ENCODE data around the gene NKX6-2. TPM values are rescaled to one million over a fixed set of nuclear protein-coding genes. Genes with fewer than 3 reads are reported as not detected.

Gene NKX6-2
- total and polyA plus RNA-seq, 10 of the 15 experiments (the other 5 are each of a cell fraction or from before 2014, with no cell fraction given) = 0.45 to 1.8 TPM; not detected in 8

DNA sequence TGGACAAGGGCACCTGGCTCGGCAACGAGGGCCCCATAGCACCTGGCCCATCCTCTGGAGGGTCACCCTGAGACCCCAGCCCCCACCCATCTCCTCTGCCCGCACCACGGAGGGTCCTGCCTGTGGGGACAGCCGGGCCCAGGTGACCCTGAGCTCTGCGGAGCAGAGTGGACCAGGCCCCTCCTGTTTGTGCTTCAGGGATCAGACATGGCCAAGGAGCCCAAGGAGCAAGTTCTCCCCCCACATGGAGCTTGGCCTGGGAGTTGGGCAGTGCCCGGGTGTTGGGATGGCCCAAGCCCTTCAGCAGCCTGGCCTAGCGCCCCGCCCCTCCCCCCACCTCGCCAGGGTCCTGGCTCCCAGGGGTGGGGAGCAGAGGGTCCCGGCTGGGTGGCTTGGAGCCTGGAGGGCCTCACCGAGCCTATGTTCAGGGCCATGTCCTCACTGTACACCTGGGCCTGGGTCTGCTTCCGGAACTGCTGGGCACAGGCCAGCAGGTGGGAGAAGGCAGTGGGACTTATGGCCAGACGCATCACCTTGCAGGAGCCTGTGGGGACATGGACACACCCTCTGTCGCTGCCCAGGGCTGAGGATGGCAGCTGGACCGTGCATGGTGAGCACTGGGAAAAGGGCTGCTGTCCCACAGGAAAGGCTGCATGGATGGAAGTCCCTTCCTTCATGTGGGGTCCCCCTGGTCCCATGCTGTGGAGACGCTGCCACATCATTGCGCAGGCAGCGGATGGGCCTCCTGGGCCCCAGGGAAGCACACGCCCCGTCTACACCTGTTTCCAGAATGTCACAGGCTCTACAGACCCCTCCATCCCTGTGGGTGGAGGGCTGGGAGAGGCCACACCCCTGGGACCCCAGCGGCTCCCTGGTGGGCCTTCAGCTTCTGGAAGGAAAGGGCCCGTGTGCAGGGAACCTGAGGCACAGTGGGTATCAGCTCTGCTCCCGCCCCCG, 49.2 kb upstream of the NKX6-2 start:
- DNase-seq (ENCODE audit: low read depth, low spot score) = no peak
- no TSS peak for BruUV-seq (replicated peaks)
- Histone ChIP-seq H3K27me3 (replicated peaks in 1 of 2; ENCODE audit: control insufficient read depth in 2 of 2, insufficient read depth in 2 of 2, low read length in 1 of 2) (no peaks in the 10 kb centered on the region), H3K9ac (ENCODE audit: control insufficient read depth, insufficient read depth, low read length) (no peak overlapping the region), H3K4me3 (no peak overlapping the region), H3K4me2 (ENCODE audit: control insufficient read depth, insufficient read depth) (no peak overlapping the region), H3K9me3 (replicated peaks; ENCODE audit: control insufficient read depth, insufficient read depth, low read length) (no peaks in the 10 kb centered on the region), H3K36me3 (ENCODE audit: control insufficient read depth in 2 of 2, insufficient read depth in 2 of 2, low read length in 1 of 2) (no peaks in the 10 kb centered on the region), H2AFZ (ENCODE audit: control insufficient read depth, low read depth, low read length) (no peak overlapping the region), H4K20me1 (ENCODE audit: control insufficient read depth, insufficient read depth) (no peaks in the 10 kb centered on the region), H3K27ac (ENCODE audit: control insufficient read depth, insufficient read depth) (no peak overlapping the region), H3K79me2 (ENCODE audit: control insufficient read depth, insufficient read depth, low read length) (no peaks in the 10 kb centered on the region), H3K4me1 (ENCODE audit: control insufficient read depth, insufficient read depth, low read length) (no peaks in the 10 kb centered on the region)
- ChIA-PET SMC1A (ENCODE audit: uncharacterized antibody, unreplicated experiment) (no interaction called here), POLR2A (no interaction called here), RAD21 (ENCODE audit: unreplicated experiment) (no interaction called here), CTCF (interaction anchor here (0.6 kb wide), 1 partner anchor 128 kb away, joined by 3 read pairs; no protein-coding TSS in a partner anchor)
- FAIRE-seq = no peak
- WGBS (ENCODE audit: insufficient coverage, insufficient replicate concordance, low lambda C conversion rate, missing lambda C conversion rate) = 47% methylated on average over 21 of the region's 25 CpGs
- in situ Hi-C loops (cut with MboI) (no loop called here), intact Hi-C loops (cut with micrococcal nuclease; ENCODE audit: unreplicated experiment) (no loop called here)
- no peak for ATAC-seq
- TF ChIP-seq SPI1 (IDR thresholded peaks at IDR 0.05; ENCODE audit: borderline replicate concordance, insufficient read depth, low read depth, low read length) (no peak), TARDBP (IDR thresholded peaks at IDR 0.05; ENCODE audit: borderline replicate concordance) (no peak), HDAC2 (IDR thresholded peaks at IDR 0.05) (no peak), SMC3 (IDR thresholded peaks at IDR 0.05; ENCODE audit: borderline replicate concordance, low read length) (no peak), SRF (IDR thresholded peaks at IDR 0.05; ENCODE audit: low read depth in 2 of 2, low read length in 2 of 2) (no peak), MXI1 (IDR thresholded peaks at IDR 0.05; ENCODE audit: low read depth, low read length) (no peak)
- TF ChIP-seq, protein P1, sequence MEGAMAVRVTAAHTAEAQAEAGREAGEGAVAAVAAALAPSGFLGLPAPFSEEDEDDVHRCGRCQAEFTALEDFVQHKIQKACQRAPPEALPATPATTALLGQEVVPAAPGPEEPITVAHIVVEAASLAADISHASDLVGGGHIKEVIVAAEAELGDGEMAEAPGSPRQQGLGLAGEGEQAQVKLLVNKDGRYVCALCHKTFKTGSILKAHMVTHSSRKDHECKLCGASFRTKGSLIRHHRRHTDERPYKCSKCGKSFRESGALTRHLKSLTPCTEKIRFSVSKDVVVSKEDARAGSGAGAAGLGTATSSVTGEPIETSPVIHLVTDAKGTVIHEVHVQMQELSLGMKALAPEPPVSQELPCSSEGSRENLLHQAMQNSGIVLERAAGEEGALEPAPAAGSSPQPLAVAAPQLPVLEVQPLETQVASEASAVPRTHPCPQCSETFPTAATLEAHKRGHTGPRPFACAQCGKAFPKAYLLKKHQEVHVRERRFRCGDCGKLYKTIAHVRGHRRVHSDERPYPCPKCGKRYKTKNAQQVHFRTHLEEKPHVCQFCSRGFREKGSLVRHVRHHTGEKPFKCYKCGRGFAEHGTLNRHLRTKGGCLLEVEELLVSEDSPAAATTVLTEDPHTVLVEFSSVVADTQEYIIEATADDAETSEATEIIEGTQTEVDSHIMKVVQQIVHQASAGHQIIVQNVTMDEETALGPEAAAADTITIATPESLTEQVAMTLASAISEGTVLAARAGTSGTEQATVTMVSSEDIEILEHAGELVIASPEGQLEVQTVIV (IDR thresholded peaks at IDR 0.05; ENCODE audit: borderline replicate concordance, partially characterized antibody) = no peak
- TF ChIP-seq, protein P2, sequence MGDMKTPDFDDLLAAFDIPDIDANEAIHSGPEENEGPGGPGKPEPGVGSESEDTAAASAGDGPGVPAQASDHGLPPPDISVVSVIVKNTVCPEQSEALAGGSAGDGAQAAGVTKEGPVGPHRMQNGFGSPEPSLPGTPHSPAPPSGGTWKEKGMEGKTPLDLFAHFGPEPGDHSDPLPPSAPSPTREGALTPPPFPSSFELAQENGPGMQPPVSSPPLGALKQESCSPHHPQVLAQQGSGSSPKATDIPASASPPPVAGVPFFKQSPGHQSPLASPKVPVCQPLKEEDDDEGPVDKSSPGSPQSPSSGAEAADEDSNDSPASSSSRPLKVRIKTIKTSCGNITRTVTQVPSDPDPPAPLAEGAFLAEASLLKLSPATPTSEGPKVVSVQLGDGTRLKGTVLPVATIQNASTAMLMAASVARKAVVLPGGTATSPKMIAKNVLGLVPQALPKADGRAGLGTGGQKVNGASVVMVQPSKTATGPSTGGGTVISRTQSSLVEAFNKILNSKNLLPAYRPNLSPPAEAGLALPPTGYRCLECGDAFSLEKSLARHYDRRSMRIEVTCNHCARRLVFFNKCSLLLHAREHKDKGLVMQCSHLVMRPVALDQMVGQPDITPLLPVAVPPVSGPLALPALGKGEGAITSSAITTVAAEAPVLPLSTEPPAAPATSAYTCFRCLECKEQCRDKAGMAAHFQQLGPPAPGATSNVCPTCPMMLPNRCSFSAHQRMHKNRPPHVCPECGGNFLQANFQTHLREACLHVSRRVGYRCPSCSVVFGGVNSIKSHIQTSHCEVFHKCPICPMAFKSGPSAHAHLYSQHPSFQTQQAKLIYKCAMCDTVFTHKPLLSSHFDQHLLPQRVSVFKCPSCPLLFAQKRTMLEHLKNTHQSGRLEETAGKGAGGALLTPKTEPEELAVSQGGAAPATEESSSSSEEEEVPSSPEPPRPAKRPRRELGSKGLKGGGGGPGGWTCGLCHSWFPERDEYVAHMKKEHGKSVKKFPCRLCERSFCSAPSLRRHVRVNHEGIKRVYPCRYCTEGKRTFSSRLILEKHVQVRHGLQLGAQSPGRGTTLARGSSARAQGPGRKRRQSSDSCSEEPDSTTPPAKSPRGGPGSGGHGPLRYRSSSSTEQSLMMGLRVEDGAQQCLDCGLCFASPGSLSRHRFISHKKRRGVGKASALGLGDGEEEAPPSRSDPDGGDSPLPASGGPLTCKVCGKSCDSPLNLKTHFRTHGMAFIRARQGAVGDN (IDR thresholded peaks at IDR 0.05) = no peak
- TF ChIP-seq, protein P3, sequence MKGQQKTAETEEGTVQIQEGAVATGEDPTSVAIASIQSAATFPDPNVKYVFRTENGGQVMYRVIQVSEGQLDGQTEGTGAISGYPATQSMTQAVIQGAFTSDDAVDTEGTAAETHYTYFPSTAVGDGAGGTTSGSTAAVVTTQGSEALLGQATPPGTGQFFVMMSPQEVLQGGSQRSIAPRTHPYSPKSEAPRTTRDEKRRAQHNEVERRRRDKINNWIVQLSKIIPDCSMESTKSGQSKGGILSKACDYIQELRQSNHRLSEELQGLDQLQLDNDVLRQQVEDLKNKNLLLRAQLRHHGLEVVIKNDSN (IDR thresholded peaks at IDR 0.05; ENCODE audit: borderline replicate concordance, extremely low read length, insufficient read depth, low read depth, low read length) = no peak

Data from GM12878 (cell line).